OCI-LY1 (cell line): ENCODE results near the gene PIGU.

Experiments
- H2AFZ ChIP-seq: fragments of 200-600 bp; sonication (generic), shearing (Covaris generic); 2 replicates; pipeline ENCODE4 v1.6.0; 2014; ENCODE audit warnings: antibody characterized with exemption, mild to moderate bottlenecking, low read length
- H3F3A ChIP-seq: fragments of 200-600 bp; sonication (generic), shearing (Covaris generic); 2 replicates; pipeline ENCODE4 v1.6.0; 2014; ENCODE audit warnings: mild to moderate bottlenecking, antibody characterized with exemption, low read length, moderate library complexity; ENCODE audit not compliant: insufficient read depth
- H3K27ac ChIP-seq: fragments of 200-600 bp; sonication (generic); 2 replicates; pipeline ENCODE4 v1.5.1; 2014; ENCODE audit warnings: low read length, mixed run types, mild to moderate bottlenecking, low read depth; ENCODE audit not compliant: poor library complexity, severe bottlenecking
- H3K27me3 ChIP-seq: fragments of 200-600 bp; sonication (generic); 2 replicates; pipeline ENCODE4 v1.6.0; 2014; ENCODE audit warnings: antibody characterized with exemption, mild to moderate bottlenecking, low read length, moderate library complexity; ENCODE audit not compliant: insufficient read depth
- H3K36me3 ChIP-seq: fragments of 200-600 bp; sonication (generic); 2 replicates; pipeline ENCODE4 v1.6.1; 2014; ENCODE audit warnings: mild to moderate bottlenecking, antibody characterized with exemption, low read length, moderate library complexity, mixed read lengths; ENCODE audit not compliant: insufficient read depth
- H3K4me1 ChIP-seq: fragments of 200-600 bp; sonication (generic); 2 replicates; pipeline ENCODE4 v1.5.1; 2014; ENCODE audit warnings: mild to moderate bottlenecking, low read length, moderate library complexity; ENCODE audit not compliant: insufficient read depth, severe bottlenecking
- H3K4me2 ChIP-seq: fragments of 200-600 bp; sonication (generic), shearing (Covaris generic); 2 replicates; pipeline ENCODE4 v1.6.1; 2014; ENCODE audit warnings: low read length
- H3K4me3 ChIP-seq: fragments of 200-600 bp; sonication (generic); 2 replicates; pipeline ENCODE4 v1.5.1; 2014; ENCODE audit warnings: low read length, low read depth, mild to moderate bottlenecking, mixed read lengths; ENCODE audit not compliant: poor library complexity, severe bottlenecking
- H3K79me2 ChIP-seq: fragments of 200-600 bp; shearing (Covaris generic); 2 replicates; pipeline ENCODE4 v1.6.1; 2016; ENCODE audit warnings: mixed run types, low read length, mixed read lengths; ENCODE audit not compliant: insufficient read depth
- H3K9ac ChIP-seq: fragments of 200-600 bp; sonication (generic), shearing (Covaris generic); 2 replicates; pipeline ENCODE4 v1.6.1; 2014; ENCODE audit warnings: mild to moderate bottlenecking, low read length, mixed read lengths
- H3K9me2 ChIP-seq: fragments of 200-600 bp; sonication (generic), shearing (Covaris generic); 2 replicates; pipeline ENCODE4 v1.6.1; 2014; ENCODE audit warnings: low read depth, mild to moderate bottlenecking, low read length, mixed read lengths
- H3K9me3 ChIP-seq: fragments of 200-600 bp; shearing (Covaris generic); 2 replicates; pipeline ENCODE4 v1.6.1; 2014; ENCODE audit warnings: low read length, mixed read lengths
- H4K20me1 ChIP-seq: fragments of 200-600 bp; sonication (generic), shearing (Covaris generic); 2 replicates; pipeline ENCODE4 v1.6.0; 2016; ENCODE audit warnings: mild to moderate bottlenecking, low read length; ENCODE audit not compliant: insufficient read depth
- EZH2 ChIP-seq: fragments of 200-600 bp; sonication (generic), shearing (Covaris generic); IDR thresholded peaks from 2 replicates; pipeline ENCODE4 v1.8.0; 2017; ENCODE audit warnings: borderline replicate concordance, mixed run types, mild to moderate bottlenecking, antibody characterized with exemption, low read length, moderate library complexity, mixed read lengths
- TF ChIP-seq, protein P1 (sequence below): fragments of 200-600 bp; sonication (generic), shearing (Covaris generic); IDR thresholded peaks from 2 replicates; pipeline ENCODE4 v1.5.1; 2017; ENCODE audit warnings: mild to moderate bottlenecking, antibody characterized with exemption, low read length, moderate library complexity, mixed read lengths

PIGU gene

GRCh38 chr20:34570859-34571306 lies 106.0 kb downstream of the PIGU start:
- H3K36me3 ChIP-seq, result no peaks in the 10 kb centered on the region
- H3K27ac ChIP-seq, result no peak overlapping the region
- no peak overlapping the region for H3K9ac ChIP-seq

GRCh38 chr20:34569598-34569997 lies 107.3 kb downstream of the PIGU start:
- no peak overlapping the region for H3K9ac ChIP-seq
- H3F3A ChIP-seq, result no peaks in the 10 kb centered on the region
- no peaks in the 10 kb centered on the region for H3K9me2 ChIP-seq
- H2AFZ ChIP-seq, result no peak overlapping the region
- H3K36me3 ChIP-seq, result no peaks in the 10 kb centered on the region
- H3K27ac ChIP-seq, result no peak overlapping the region
- no peaks in the 10 kb centered on the region for H3K9me3 ChIP-seq
- no peaks in the 10 kb centered on the region for H3K27me3 ChIP-seq
- no peaks in the 10 kb centered on the region for H3K79me2 ChIP-seq
- no peak overlapping the region for H3K4me3 ChIP-seq
- H4K20me1 ChIP-seq, result no peaks in the 10 kb centered on the region
- TF ChIP-seq, protein P1, sequence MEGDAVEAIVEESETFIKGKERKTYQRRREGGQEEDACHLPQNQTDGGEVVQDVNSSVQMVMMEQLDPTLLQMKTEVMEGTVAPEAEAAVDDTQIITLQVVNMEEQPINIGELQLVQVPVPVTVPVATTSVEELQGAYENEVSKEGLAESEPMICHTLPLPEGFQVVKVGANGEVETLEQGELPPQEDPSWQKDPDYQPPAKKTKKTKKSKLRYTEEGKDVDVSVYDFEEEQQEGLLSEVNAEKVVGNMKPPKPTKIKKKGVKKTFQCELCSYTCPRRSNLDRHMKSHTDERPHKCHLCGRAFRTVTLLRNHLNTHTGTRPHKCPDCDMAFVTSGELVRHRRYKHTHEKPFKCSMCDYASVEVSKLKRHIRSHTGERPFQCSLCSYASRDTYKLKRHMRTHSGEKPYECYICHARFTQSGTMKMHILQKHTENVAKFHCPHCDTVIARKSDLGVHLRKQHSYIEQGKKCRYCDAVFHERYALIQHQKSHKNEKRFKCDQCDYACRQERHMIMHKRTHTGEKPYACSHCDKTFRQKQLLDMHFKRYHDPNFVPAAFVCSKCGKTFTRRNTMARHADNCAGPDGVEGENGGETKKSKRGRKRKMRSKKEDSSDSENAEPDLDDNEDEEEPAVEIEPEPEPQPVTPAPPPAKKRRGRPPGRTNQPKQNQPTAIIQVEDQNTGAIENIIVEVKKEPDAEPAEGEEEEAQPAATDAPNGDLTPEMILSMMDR, result no peak
- TF ChIP-seq EZH2, result no peak
- H3K4me1 ChIP-seq, result peaks cover 7% of the 10 kb centered on the region
- no peak overlapping the region for H3K4me2 ChIP-seq

More at GRCh38 chr20:34570859-34571306, 106.0 kb downstream of the PIGU start:
- Histone ChIP-seq H3K79me2 (no peaks in the 10 kb centered on the region), H3K4me2 (no peak overlapping the region), H3K4me3 (no peak overlapping the region), H2AFZ (no peak overlapping the region), H3K4me1 (peaks cover 7% of the 10 kb centered on the region), H3K27me3 (no peaks in the 10 kb centered on the region), H3F3A (no peaks in the 10 kb centered on the region), H4K20me1 (no peaks in the 10 kb centered on the region), H3K9me2 (no peaks in the 10 kb centered on the region), H3K9me3 (no peaks in the 10 kb centered on the region)
- TF ChIP-seq EZH2, result no peak
- TF ChIP-seq, protein P1, result no peak

GRCh38 chr20:34567892-34568865 lies 108.7 kb downstream of the PIGU start:
- Histone ChIP-seq H3K9me3 (no peaks in the 10 kb centered on the region), H4K20me1 (no peaks in the 10 kb centered on the region), H3K4me1 (peaks cover 7% of the 10 kb centered on the region), H3K79me2 (no peaks in the 10 kb centered on the region), H3K27me3 (no peaks in the 10 kb centered on the region), H3K9me2 (no peaks in the 10 kb centered on the region), H3K9ac (no peak overlapping the region), H3K4me2 (no peak overlapping the region), H3K36me3 (no peaks in the 10 kb centered on the region), H2AFZ (no peak overlapping the region), H3K27ac (no peak overlapping the region), H3K4me3 (no peak overlapping the region), H3F3A (no peaks in the 10 kb centered on the region)
- TF ChIP-seq EZH2, result no peak
- TF ChIP-seq, protein P1, result no peak
